GM19438 (cell line): ENCODE measurements around the gene MYO3A.
"Not testable (repeated sequence)": the region's sequence is repeated elsewhere in the genome, so short reads cannot be mapped to it uniquely, and the experiment has no call there.

ENCODE experiments used
- ATAC-seq: cut with Tn5 transposase; IDR thresholded peaks from one replicate; pipeline ENCODE4 v1.9.1; 2021; ENCODE audit warnings: low read depth; ENCODE audit not compliant: unreplicated experiment

The MYO3A gene

GRCh38 chr10:25972631-25973030 lies 38.6 kb downstream of the MYO3A start:
- no peak for ATAC-seq

- ATAC-seq, result no peak
These were observed 40.9 kb downstream of the MYO3A start for GRCh38 chr10:25974897-25975459.

GRCh38 chr10:25978771-25979170 lies 44.7 kb downstream of the MYO3A start:
- ATAC-seq, result no peak

- no peak for ATAC-seq
These were observed 48.1 kb downstream of the MYO3A start for GRCh38 chr10:25982107-25982506.

GRCh38 chr10:25988583-25988982 lies 54.6 kb downstream of the MYO3A start:
- no peak for ATAC-seq

GRCh38 chr10:25989951-25990350 lies 55.9 kb downstream of the MYO3A start:
- ATAC-seq, result no peak

- ATAC-seq, result no peak
These were observed 65.4 kb downstream of the MYO3A start for GRCh38 chr10:25999295-25999981.

GRCh38 chr10:26000971-26001370 lies 66.9 kb downstream of the MYO3A start:
- no peak for ATAC-seq

- not testable (repeated sequence) for ATAC-seq
These were observed 68.4 kb downstream of the MYO3A start for GRCh38 chr10:26002466-26002865.

GRCh38 chr10:26015092-26015491 lies 81.1 kb downstream of the MYO3A start:
- ATAC-seq, result no peak

- no peak for ATAC-seq
These were observed 88.8 kb downstream of the MYO3A start for GRCh38 chr10:26022831-26023230.

GRCh38 chr10:26024303-26024702 lies 90.3 kb downstream of the MYO3A start:
- no peak for ATAC-seq

- ATAC-seq, result no peak
These were observed 91.5 kb downstream of the MYO3A start for GRCh38 chr10:26025523-26025922.

- no peak for ATAC-seq
These were observed 95.8 kb downstream of the MYO3A start for GRCh38 chr10:26029858-26030257.

- ATAC-seq, result no peak
These were observed 97.3 kb downstream of the MYO3A start for GRCh38 chr10:26031300-26031699.

- no peak for ATAC-seq
These were observed 109.4 kb downstream of the MYO3A start for GRCh38 chr10:26043469-26043868.

GRCh38 chr10:26044141-26044749 lies 110.2 kb downstream of the MYO3A start:
- no peak for ATAC-seq

- ATAC-seq, result no peak
These were observed 112.2 kb downstream of the MYO3A start for GRCh38 chr10:26046073-26046700.

- ATAC-seq, result no peak
These were observed 114.7 kb downstream of the MYO3A start for GRCh38 chr10:26048756-26049155.

GRCh38 chr10:26052326-26052725 lies 118.3 kb downstream of the MYO3A start:
- no peak for ATAC-seq

GRCh38 chr10:26057466-26057865 lies 123.4 kb downstream of the MYO3A start:
- ATAC-seq, result no peak

- ATAC-seq, result no peak
These were observed 130.1 kb downstream of the MYO3A start for GRCh38 chr10:26064106-26064505.
